ENCODE measurements around the gene ATP2C1.

Gene ATP2C1

GRCh38 chr3:131053043-131053859 lies 159.4 kb downstream of the ATP2C1 start:
- peak; percentile 14 for DNase-seq

Measured in NCI-H82 (cell line).